Fibroblast of skin of back (primary cell): ENCODE data around the gene SDCBP2.

Experiments used
- DNase-seq: peaks from one replicate; pipeline ENCODE4 v3.0.0-alpha.2; 2013

SDCBP2 gene

DNA sequence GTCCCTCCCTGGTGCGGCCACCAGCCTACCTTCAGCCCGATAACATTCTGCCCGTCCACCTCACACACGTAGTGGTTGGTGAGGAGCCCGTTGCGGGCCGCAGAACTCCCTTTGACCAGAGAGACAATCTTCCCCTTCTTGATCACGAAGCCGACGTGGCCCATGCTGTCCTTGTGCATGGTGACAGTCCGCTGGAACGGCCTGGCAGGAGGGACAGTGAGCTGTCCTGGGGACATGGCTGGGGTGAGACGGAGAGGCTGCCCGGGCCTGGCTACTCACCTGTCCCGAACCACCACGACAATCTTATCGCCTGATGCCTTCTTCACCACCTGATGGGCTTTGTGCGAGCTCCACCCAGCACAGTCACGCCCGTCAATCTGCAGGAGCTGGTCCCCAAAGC, 16.6 kb downstream of the SDCBP2 start:
- no peak for DNase-seq

DNA sequence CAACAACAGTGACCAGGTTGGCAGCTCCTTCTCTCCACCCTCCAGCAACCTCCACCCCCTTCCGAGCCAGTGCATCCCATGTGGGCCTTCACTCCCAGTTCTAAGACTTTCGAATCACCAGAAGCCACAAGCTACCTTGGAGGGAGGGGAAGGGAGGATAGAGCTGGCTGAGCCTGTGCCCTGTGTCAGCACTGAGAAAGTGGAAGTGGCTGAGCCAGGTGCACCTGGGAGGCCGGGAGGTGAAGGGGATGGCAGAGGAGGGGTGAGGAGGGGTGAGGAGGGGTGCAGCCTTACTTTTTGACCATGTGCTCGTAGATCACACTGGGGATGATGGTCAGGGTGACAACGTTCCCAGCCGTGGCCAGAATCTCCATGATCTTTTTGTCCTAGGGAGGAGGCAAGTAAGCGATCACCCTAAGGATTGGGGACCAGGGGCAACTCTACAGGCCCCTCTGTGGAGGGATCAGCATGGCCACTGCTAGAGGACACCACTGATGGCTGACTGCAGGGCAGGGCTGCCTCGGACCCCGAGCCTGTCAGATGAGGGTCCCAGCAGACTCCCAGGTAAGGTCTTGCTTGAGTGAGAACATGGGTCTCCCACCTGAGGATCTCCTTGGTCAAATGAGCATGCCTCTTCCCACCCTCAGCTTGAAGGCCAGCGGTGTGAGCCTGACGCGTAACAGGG, 18.3 kb downstream of the SDCBP2 start:
- no peak for DNase-seq

DNA sequence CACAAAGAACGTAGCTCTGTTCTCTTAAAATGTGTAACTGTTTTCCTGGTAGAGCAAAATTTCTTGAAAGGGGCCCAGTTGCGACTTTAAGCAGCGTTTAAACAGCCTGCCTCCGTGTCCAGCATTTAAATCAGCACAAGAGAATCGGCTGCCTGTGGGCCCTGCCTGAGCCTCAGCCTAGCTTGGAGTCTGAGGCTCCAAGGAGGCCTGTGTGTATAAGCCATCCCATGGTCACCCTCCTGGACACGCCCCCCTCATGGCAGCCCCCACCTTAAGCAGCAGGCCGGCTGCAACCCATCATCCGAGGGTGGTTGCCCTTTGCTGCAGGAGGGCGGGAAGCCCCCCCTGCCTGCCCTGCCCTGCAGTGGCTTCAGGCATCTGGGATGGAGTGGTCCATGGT, 18.9 kb downstream of the SDCBP2 start:
- DNase-seq: no peak

DNA sequence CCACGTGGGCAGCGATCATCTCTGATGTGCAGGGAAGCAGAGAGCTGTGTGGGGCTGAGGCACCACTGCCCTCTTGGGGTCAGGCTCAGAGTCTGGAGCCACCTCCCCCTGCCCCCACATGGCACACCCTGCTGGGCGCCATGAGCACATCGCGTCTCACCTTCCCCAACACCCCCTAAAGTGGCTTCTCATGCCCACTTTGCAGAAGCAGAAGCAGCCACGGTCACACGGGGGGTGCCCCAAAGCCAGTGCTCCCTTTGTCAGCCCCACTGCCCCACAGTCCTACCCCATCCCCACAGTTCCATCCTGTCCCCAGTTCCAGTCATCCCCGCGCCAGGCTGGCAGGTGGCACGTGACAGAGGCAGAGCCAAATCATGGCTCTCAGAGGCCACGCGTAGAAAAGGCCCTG, 19.5 kb downstream of the SDCBP2 start:
- no peak for DNase-seq

DNA sequence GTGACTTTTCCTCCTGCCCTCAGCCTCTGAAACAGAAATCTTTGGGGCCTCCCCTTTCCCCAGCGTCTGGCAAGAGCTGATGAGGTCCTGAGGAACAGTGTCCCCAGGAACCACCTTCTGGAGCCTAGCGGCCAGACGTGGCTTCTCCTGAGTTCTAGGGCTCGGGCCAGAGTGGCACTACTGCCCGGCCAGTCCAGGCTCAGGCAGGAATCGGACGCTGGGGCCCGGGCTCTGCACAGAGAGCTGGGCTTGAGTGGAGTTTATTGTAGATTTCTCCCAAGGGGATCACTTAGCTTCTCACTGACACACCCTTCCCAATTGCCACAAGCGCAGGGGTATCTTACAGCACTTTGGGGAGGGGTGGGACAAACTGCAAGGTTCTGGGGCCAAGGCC, 20.2 kb downstream of the SDCBP2 start:
- DNase-seq: no peak

DNA sequence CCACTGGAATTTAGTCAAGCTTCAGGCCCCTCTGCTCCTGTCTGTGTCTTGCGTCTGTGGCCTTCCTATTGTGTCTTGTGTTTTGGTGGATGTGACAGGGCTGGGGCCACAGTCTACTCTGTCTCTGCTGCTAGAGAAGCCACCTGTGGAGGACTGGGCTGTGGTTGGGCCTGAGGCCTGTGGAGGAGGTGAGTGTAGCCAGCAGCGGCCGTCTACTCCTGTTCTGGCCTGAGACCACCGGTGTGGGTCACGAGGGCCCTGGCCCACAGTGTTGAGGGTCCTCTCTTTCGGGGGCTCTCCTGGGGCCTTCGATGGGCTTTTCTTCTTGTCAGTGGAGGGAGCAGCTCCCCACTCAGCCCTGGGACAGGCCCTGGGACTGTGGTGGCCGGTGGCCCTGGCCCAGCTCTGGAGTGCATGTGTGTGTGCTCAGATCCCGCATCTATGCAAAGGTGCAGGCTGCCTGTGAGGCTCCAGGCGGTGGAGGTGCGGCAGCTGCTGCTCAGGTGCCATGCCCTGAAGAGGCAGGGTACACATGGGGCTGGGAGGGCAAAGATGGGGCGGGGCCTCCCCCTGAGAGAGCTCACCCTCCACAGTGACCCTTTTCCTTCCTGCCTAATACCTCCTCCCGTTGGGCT, 20.8 kb downstream of the SDCBP2 start:
- no peak for DNase-seq

DNA sequence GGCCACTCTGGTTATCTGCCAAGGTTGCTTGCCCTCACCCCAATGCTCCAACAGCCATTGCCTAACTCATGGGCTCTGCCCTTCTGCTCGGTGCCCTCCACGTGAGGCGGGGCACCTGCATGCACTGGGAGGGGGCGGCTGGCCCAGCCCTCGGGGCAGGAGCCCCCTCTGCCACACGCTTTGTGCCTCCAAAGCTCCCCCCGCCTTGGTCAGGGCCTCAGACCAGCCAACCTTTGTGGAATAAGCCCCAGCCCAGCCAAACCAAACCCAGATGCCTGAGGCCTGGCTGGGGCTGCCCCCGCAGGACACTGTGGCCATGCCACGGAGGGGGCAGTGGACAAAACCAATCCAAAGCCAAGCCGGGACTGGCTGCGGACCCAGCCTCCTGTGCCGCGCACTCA, 21.4 kb downstream of the SDCBP2 start:
- no peak for DNase-seq

DNA sequence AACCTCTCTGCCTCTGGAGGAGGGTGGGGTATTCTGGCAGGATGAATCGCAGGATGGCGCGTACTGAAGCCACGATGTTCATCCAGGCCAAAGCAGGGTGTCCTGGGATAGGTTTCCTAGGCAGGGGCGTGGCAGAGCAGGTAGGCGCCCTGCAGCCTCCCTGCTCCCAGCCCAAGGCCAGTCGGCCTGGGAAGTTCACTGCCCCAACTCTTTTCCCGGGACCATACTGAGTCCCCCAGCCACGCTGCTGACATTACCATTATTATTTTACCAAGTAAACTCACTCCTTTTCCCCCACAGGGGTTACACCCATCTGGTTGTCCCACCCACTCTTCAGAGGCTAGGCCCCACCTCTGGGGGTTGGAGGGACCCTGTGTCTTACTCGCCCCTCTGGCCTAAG, 21.8 kb downstream of the SDCBP2 start:
- DNase-seq: no peak

DNA sequence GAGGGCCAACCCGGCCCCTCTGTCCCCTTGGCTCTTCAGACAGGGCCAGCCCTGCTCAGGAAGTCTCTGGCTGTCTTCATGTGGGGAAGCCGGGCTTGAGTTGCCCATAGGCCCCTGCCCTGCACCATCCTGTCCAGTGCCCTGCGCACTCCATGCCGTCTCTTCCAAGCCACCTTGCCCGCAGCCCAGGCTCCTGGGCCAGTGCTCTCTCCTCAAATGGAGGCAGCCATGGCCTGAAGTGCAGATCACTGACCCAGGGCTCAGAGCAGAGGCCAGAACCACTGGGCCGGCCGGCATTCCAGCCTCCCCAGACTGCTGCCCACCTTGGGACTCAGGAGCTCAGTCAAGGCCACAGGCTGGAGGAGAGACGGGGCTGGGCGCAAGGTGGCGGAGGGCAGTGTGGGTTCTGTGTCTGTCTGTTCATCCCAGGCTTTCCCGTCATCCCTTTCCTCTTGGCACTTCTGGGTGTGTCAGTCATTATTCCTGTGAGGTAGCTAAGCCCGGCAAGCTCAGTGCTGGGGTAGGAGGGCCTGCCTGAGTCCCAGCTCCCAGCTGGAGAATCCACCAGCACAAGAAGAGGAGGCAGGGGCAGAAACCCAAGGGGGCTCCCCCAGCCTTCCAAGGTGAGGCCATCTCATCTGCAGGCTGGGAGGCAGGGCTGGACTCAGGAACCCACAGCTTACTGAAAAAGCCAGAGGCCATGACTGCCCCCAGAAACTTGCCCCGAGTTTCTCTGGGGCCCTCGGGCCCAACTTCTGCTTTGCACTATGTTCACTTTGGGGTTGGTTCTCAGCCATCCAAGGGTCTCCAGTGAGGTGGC, 22.4 kb downstream of the SDCBP2 start:
- DNase-seq: no peak

DNA sequence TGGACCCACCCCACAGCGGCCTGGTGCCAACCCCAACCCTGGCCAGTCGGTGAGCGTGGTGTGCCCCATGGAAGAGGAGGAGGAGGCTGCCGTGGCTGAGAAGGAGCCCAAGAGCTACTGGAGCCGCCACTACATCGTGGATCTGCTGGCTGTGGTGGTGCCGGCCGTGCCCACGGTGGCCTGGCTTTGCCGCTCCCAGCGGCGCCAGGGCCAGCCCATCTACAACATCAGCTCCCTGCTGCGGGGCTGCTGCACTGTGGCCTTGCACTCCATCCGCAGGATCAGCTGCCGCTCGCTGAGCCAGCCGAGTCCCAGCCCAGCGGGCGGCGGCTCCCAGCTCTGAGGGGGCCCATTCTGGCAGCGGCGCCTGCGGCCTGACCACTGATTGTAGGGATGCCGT, 23.2 kb downstream of the SDCBP2 start:
- no peak for DNase-seq

DNA sequence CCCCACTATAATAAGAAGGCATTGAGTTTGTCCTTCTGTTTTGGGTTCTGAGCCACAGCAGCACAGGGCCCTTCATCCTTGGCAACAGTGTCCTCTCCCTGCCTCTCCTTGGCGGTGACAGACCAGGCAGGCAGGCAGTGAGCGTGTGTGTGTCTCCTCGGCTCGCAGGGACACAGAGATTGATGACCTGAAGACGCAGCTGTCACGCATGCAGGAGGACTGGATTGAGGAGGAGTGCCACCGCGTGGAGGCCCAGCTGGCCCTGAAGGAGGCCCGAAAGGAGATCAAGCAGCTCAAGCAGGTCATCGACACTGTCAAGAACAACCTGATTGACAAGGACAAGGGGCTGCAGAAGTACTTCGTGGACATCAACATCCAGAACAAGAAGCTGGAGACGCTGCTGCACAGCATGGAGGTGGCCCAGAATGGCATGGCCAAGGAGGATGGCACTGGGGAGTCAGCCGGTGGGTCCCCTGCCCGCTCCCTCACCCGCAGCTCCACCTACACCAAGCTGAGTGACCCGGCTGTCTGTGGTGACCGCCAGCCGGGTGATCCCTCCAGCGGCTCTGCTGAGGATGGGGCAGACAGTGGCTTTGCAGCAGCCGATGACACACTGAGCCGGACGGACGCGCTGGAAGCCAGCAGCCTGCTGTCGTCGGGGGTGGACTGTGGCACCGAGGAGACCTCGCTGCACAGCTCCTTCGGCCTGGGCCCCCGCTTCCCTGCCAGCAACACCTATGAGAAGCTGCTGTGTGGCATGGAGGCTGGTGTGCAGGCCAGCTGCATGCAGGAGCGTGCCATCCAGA, 24.0 kb downstream of the SDCBP2 start:
- no peak for DNase-seq

DNA sequence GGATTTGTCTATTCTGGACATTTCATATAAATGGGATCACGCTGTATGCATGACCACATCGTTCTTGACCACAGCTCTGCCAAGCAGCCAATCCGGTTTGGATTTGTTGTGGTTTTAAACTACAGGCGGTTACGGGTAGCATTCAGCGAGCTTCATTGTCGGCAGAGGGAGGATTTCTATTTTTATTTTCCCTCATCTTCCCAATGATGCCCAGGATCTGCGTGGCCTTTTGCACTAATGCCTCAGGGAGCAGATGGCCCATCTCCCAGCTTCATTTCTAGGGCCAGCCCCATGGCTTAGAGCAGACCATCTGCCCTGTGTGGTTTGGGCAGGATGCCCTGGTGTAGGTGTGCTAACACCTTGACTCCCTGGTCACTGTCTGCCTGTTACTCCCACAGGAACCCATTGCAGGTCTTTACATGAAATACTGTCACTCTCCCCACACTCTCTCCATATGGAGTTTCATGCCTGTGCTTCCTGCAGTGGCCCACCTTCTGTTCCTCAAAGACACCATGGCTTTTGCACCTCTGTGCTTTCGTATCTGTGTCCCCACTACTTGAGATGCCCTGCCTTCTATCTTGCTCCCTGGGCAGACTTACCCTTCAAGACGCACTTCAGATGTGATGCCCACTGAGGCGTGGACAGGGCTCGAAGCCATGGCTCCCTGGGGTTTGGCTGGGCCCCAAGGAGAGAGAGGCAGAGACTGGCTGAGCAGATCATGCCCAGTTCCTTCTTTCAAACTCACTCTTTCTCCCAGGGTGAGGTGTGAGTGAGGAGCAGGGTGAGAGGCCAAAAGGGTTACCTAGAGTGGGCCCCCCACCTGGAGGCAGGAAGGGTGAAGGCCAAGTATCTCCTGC, 26.0 kb downstream of the SDCBP2 start:
- peak; percentile 20 for DNase-seq

DNA sequence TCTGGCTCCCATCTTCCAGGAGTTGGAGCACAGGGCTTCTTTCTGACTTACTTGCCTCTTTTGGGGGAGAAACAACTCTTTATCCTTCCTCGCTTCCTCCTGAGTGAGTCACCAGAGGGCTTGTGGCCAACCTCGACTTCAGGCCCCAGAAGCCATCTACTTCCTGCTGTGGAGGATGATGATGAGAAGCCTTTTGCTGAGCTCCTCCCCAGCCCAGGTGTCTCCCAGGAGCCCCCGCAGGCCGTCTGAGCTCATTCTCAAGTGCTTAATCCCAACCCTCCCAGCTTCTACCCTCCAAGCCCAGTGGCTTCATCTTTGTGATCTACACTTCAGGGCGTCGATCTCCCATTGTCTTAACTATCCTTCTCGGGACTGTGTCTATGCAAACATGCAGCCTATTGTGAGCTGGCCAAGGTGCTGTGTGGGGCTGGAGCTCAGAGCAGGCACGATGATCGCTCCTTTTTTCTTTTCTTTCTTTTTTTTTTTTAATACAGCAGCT, 27.9 kb downstream of the SDCBP2 start:
- DNase-seq: peak; percentile 56

DNA sequence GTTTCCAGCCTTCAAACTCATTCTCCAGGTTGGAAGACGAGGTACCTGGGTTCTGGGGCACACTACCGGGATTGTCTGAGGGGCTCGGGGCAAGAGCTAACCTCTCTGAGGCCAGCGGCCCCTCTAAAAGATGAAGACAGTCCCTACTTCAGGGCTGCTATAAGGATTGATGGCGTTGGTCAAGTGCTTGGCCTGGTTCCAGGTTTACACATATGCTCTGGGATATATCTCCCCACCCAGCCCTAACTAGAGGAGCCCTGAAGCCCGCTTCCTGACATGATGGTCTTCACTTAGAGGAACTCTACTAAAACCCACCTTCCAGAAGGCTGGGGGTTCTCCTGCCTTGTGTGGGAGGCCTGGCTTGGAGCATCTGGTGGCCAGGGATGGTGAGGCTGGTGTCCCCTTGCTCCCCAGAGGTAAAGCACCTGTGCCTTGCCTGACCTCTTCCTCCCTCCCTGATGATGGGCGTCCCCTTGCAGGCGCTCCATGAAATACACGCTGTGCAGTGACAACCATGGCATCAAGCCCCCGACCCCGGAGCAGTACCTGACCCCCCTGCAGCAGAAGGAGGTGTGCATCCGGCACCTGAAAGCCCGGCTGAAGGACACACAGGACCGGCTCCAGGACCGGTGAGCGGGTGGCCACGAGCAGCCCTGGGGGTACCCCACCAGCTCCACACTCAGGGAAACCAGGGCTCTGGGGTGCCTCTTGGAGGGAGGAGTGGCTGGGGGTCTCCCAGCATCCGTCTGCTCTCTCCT, 28.7 kb downstream of the SDCBP2 start:
- no peak for DNase-seq

DNA sequence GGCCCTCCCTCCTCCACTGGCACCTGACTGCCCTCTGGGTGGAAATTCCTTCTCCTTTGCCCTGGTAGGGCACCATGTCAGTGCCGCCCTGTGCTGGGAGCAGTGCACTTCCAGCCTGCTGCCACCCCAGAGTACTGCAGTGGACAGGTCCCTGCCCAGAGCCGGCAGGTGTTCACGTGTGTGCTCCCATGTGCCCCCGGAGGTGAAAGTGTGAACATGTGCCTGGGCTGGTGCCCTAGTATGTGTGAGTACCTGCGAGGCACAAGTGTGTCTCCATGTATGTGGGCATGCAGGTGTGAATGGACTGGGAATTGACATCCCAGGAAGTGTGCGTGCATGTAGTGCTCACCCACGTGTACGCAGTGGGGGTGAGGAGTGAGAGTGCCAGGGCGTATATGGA, 29.4 kb downstream of the SDCBP2 start:
- DNase-seq: no peak

DNA sequence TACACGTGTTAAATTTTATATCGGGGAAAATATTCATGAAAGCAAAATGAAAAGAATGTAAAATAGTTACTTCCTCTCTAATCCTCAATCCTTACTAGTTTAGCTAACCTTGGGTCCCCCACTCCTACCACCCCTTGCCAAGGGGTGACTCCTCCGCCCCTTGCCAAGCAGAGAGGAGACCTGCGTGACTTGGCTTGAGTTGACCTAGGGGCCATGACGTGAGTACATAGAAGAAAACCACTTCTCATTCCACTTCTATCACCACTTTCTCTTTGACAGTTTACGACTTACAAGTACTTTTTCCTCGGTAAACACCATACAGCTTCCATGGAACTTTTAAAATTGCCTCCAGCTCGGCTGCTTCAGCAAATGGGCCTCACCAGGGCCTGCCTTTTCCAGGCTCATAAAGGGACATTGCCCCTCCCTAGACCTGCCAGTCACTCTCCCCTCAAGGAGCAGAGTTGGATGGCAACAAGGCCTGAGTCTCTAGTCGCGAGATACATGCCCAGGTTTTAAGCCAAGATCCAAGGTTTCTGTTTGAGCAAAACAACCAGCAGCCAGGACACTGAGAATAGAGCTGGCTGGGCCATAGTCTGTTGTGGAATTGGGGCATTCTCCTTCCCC, 29.9 kb downstream of the SDCBP2 start:
- DNase-seq: no peak

DNA sequence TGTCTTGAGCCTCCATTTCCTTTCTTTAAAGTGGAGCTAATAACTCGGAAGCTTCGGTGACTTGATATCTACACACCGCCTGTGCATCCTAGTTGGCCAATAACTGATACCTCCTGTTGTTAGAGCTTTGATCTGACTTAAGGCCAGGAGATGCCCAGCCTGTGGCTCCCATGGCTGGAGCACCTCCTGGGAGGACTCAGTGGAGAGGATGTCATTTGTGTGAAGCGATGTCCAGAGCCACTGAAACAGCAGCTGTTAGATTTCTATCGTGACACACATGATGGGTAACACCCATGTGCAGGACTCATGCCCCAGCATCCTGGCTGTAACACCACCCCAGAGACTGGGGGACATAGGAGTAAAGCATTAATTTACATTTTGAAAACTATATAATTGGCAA, 30.8 kb downstream of the SDCBP2 start:
- no peak for DNase-seq

DNA sequence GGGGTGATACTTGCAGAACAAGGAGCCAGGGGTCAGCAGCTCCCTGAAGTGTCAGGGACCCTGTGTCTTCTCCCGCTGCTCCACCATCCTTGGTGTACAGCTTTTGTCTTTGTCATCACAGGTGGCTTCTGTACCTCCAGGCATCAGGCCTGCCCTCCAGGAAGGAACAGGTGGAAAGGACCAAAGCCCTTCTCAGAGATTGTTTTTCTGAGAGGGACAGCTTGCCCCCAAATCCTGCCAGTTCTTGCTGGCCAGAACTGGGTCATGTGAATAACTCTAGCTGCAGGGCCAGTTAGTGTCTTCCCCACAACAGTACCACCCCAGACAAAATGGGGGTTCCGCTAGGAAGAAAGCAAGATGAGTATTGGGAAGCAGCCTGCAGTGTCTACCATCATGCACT, 31.5 kb downstream of the SDCBP2 start:
- DNase-seq: no peak

DNA sequence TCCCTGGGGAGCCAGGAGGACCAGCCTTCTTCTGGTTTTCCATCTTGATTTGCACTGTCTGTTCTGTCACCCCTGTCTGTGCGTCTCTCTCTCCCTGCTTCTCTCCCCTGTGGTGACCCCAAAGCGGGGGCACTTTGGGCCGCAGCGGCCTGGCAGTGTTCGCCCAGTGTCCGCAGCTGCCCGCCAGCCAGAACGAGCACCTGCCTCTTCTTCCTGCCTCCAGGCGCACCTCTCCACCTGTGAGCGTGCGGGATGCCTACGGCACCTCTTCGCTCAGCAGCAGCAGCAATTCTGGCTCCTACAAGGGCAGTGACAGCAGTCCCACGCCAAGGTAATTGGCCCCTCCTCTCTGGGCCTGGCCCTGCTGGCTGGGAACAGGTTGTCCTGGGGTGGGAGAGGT, 32.0 kb downstream of the SDCBP2 start:
- no peak for DNase-seq

DNA sequence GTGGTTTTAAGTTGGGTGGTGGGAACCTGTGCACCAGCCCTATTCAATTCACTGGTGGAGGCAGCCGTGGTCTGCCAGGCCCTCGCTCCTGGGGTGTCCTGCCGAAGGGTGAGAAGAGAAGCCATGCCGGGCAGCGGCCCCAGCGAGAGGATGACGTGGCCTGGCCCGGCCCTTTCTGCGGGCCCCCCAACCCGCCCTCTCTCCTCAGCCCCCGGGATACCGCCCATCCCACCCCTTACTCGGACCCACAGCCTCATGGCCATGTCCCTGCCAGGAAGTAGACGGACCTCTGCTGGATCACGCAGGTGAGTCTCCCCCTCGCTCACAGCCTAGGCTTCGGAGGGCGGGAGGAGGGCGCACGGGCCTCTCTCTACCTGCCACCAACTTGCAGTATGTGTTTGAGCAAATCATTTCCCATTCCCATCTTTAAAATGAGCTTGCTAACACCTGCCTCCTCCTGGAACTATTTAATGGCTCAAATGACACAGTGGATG, 32.8 kb downstream of the SDCBP2 start:
- DNase-seq: no peak
